ENCODE results near the gene PCSK6.

- TF ChIP-seq CTCF (IDR thresholded peaks at IDR 0.05) (no peak), EP300 (IDR thresholded peaks at IDR 0.05) (no peak)
Measured at GRCh38 chr15:101425787-101426365, 63.6 kb downstream of the PCSK6 start.
